Hippocampal formation (tissue), 2 donors: ENCODE results near the gene TIMELESS.
"Not testable (repeated sequence)": the region's sequence is repeated elsewhere in the genome, so short reads cannot be mapped to it uniquely, and the experiment has no call there.

ENCODE experiments used
- DNase-seq, 2 donors: peaks; one replicate each; lab custom pipeline; 2025; lab: John Stamatoyannopoulos, UW

TIMELESS gene

GRCh38 chr12:56408799-56409417 lies 40.3 kb downstream of the TIMELESS start:
- DNase-seq: no peak

GRCh38 chr12:56404227-56404626 lies 45.0 kb downstream of the TIMELESS start:
- DNase-seq: not testable (repeated sequence)

- DNase-seq: not testable (repeated sequence)
Observed at GRCh38 chr12:56401612-56402011, 47.6 kb downstream of the TIMELESS start.

- not testable (repeated sequence) for DNase-seq
Observed at GRCh38 chr12:56401125-56401524, 48.1 kb downstream of the TIMELESS start.

GRCh38 chr12:56399466-56399865 lies 49.8 kb downstream of the TIMELESS start:
- not testable (repeated sequence) for DNase-seq

- DNase-seq: no peak
Observed at GRCh38 chr12:56398324-56398723, 50.9 kb downstream of the TIMELESS start.

GRCh38 chr12:56392331-56392730 lies 56.9 kb downstream of the TIMELESS start:
- no peak for DNase-seq

- no peak for DNase-seq
Observed at GRCh38 chr12:56391721-56392120, 57.5 kb downstream of the TIMELESS start.

- DNase-seq: no peak
Observed at GRCh38 chr12:56389412-56389811, 59.8 kb downstream of the TIMELESS start.

- no peak for DNase-seq
Observed at GRCh38 chr12:56387152-56387736, 62.0 kb downstream of the TIMELESS start.

GRCh38 chr12:56385873-56386272 lies 63.4 kb downstream of the TIMELESS start:
- DNase-seq: no peak

- DNase-seq: no peak
Observed at GRCh38 chr12:56382611-56383010, 66.6 kb downstream of the TIMELESS start.

GRCh38 chr12:56377989-56378316 lies 71.3 kb downstream of the TIMELESS start:
- no peak for DNase-seq

- no peak for DNase-seq
Observed at GRCh38 chr12:56377310-56377988, 71.8 kb downstream of the TIMELESS start.

GRCh38 chr12:56375598-56376434 lies 73.4 kb downstream of the TIMELESS start:
- DNase-seq: no peak

- DNase-seq: no peak
Observed at GRCh38 chr12:56374726-56375597, 74.3 kb downstream of the TIMELESS start.

- DNase-seq: no peak
Observed at GRCh38 chr12:56373515-56373914, 75.7 kb downstream of the TIMELESS start.

- DNase-seq: no peak
Observed at GRCh38 chr12:56366948-56367347, 82.3 kb downstream of the TIMELESS start.
